Measurements from ENCODE around the gene MX2.

Gene MX2

DNA sequence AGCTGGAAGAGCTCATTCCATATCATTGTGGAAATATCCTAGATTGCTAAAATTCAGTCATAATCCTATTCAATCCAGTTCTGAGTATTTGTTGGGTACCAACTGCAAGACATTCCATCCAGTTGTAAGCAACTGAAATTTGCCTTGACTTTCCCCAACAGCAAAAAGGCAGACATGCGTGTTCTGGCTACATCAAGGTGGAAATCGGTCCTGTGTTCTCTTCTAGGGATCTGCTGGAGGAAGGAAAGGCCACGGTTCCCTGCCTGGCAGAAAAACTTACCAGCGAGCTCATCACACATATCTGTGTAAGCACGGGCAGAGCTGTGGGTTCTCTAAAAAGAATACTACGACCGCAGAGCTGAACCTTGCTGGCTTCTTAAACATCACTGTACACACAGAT lies 81.7 kb downstream of the MX2 start:
- H3K9me2 ChIP-seq (replicated peaks; ENCODE audit: insufficient read depth, low read length), result no peaks in the 10 kb centered on the region

GRCh38 chr21:41444703-41445464 lies 83.1 kb downstream of the MX2 start:
- no peaks in the 10 kb centered on the region for H3F3A ChIP-seq (ENCODE audit: insufficient read depth, low read length)
- no peaks in the 10 kb centered on the region for H3K9me2 ChIP-seq (replicated peaks; ENCODE audit: insufficient read depth, low read length)
- TF ChIP-seq EZH2phosphoT487 (IDR thresholded peaks at IDR 0.05; ENCODE audit: low read length) (no peak), EZH2 (optimal IDR thresholded peaks at IDR 0.05; ENCODE audit: low read depth, low read length) (no peak)
- TF ChIP-seq, protein P1, sequence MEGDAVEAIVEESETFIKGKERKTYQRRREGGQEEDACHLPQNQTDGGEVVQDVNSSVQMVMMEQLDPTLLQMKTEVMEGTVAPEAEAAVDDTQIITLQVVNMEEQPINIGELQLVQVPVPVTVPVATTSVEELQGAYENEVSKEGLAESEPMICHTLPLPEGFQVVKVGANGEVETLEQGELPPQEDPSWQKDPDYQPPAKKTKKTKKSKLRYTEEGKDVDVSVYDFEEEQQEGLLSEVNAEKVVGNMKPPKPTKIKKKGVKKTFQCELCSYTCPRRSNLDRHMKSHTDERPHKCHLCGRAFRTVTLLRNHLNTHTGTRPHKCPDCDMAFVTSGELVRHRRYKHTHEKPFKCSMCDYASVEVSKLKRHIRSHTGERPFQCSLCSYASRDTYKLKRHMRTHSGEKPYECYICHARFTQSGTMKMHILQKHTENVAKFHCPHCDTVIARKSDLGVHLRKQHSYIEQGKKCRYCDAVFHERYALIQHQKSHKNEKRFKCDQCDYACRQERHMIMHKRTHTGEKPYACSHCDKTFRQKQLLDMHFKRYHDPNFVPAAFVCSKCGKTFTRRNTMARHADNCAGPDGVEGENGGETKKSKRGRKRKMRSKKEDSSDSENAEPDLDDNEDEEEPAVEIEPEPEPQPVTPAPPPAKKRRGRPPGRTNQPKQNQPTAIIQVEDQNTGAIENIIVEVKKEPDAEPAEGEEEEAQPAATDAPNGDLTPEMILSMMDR (IDR thresholded peaks at IDR 0.05; ENCODE audit: low read length), result no peak
- no peak overlapping the region for H3K4me2 ChIP-seq (ENCODE audit: low read depth, low read length)
- H3K79me2 ChIP-seq (ENCODE audit: low read length), result no peaks in the 10 kb centered on the region
- no peaks in the 10 kb centered on the region for H3K27me3 ChIP-seq (replicated peaks; ENCODE audit: insufficient read depth, low read length)
- H3K4me1 ChIP-seq (ENCODE audit: low read length), result no peaks in the 10 kb centered on the region
- no peaks in the 10 kb centered on the region for H3K9me3 ChIP-seq (replicated peaks; ENCODE audit: insufficient read depth, low read length)
- no peak overlapping the region for H3K4me3 ChIP-seq (ENCODE audit: low read length)
- no peak for DNase-seq
- H3K36me3 ChIP-seq (replicated peaks; ENCODE audit: insufficient read depth, low read length), result no peaks in the 10 kb centered on the region
- no peak overlapping the region for H2AFZ ChIP-seq (ENCODE audit: low read length)
- no peak overlapping the region for H3K27ac ChIP-seq (ENCODE audit: low read length)
- no peaks in the 10 kb centered on the region for H4K20me1 ChIP-seq (ENCODE audit: insufficient read depth, low read length)
- no peak overlapping the region for H3K9ac ChIP-seq (ENCODE audit: low read length)

More for the DNA sequence above, 81.7 kb downstream of the MX2 start:
- H3K36me3 ChIP-seq (replicated peaks; ENCODE audit: insufficient read depth, low read length), result no peaks in the 10 kb centered on the region
- H3K4me2 ChIP-seq (ENCODE audit: low read depth, low read length), result no peak overlapping the region
- H3F3A ChIP-seq (ENCODE audit: insufficient read depth, low read length), result no peaks in the 10 kb centered on the region
- H3K79me2 ChIP-seq (ENCODE audit: low read length), result no peaks in the 10 kb centered on the region
- H3K27ac ChIP-seq (ENCODE audit: low read length), result no peak overlapping the region
- H3K27me3 ChIP-seq (replicated peaks; ENCODE audit: insufficient read depth, low read length), result no peaks in the 10 kb centered on the region
- no peaks in the 10 kb centered on the region for H4K20me1 ChIP-seq (ENCODE audit: insufficient read depth, low read length)
- H3K4me1 ChIP-seq (ENCODE audit: low read length), result no peaks in the 10 kb centered on the region
- no peak overlapping the region for H3K4me3 ChIP-seq (ENCODE audit: low read length)
- H3K9me3 ChIP-seq (replicated peaks; ENCODE audit: insufficient read depth, low read length), result no peaks in the 10 kb centered on the region
- DNase-seq, result no peak
- H2AFZ ChIP-seq (ENCODE audit: low read length), result no peak overlapping the region
- H3K9ac ChIP-seq (ENCODE audit: low read length), result no peak overlapping the region
- TF ChIP-seq EZH2phosphoT487 (IDR thresholded peaks at IDR 0.05; ENCODE audit: low read length) (no peak), EZH2 (optimal IDR thresholded peaks at IDR 0.05; ENCODE audit: low read depth, low read length) (no peak)
- TF ChIP-seq, protein P1 (IDR thresholded peaks at IDR 0.05; ENCODE audit: low read length), result no peak

GRCh38 chr21:41445465-41445862 lies 83.6 kb downstream of the MX2 start:
- TF ChIP-seq EZH2 (optimal IDR thresholded peaks at IDR 0.05; ENCODE audit: low read depth, low read length) (no peak), EZH2phosphoT487 (IDR thresholded peaks at IDR 0.05; ENCODE audit: low read length) (no peak)
- Histone ChIP-seq H3K4me3 (ENCODE audit: low read length) (no peak overlapping the region), H3F3A (ENCODE audit: insufficient read depth, low read length) (no peaks in the 10 kb centered on the region), H3K4me2 (ENCODE audit: low read depth, low read length) (no peak overlapping the region), H3K9me3 (replicated peaks; ENCODE audit: insufficient read depth, low read length) (no peaks in the 10 kb centered on the region), H2AFZ (ENCODE audit: low read length) (no peak overlapping the region), H3K9me2 (replicated peaks; ENCODE audit: insufficient read depth, low read length) (no peaks in the 10 kb centered on the region), H3K27ac (ENCODE audit: low read length) (no peak overlapping the region), H3K27me3 (replicated peaks; ENCODE audit: insufficient read depth, low read length) (no peaks in the 10 kb centered on the region), H3K36me3 (replicated peaks; ENCODE audit: insufficient read depth, low read length) (no peaks in the 10 kb centered on the region), H3K9ac (ENCODE audit: low read length) (no peak overlapping the region), H4K20me1 (ENCODE audit: insufficient read depth, low read length) (no peaks in the 10 kb centered on the region), H3K79me2 (ENCODE audit: low read length) (no peaks in the 10 kb centered on the region), H3K4me1 (ENCODE audit: low read length) (no peaks in the 10 kb centered on the region)
- DNase-seq, result no peak

DNA sequence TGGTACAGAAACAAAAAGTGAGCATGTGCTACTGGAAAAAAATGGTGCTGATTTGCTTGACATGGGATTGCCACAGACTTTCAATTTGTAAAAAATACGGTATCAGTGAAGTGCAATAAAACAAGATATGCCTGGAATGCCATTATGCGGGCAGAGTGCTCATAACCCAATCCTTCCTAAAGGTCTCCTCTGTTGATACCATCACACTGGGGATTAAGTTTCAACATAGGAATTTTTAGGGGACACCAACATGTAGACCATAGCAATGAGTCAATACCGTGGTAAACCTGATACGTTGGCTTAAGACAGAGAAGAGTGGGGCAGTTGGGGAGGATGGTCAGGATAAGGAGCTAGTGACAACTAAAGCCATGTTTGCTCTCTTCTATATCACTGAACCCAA lies 84.8 kb downstream of the MX2 start:
- no peak overlapping the region for H3K4me3 ChIP-seq (ENCODE audit: low read length)
- H3K27me3 ChIP-seq (replicated peaks; ENCODE audit: insufficient read depth, low read length), result no peaks in the 10 kb centered on the region
- H3K9me3 ChIP-seq (replicated peaks; ENCODE audit: insufficient read depth, low read length), result no peaks in the 10 kb centered on the region
- H3K79me2 ChIP-seq (ENCODE audit: low read length), result no peaks in the 10 kb centered on the region
- H3K4me1 ChIP-seq (ENCODE audit: low read length), result no peaks in the 10 kb centered on the region
- no peaks in the 10 kb centered on the region for H3F3A ChIP-seq (ENCODE audit: insufficient read depth, low read length)
- H3K9me2 ChIP-seq (replicated peaks; ENCODE audit: insufficient read depth, low read length), result no peaks in the 10 kb centered on the region
- H2AFZ ChIP-seq (ENCODE audit: low read length), result no peak overlapping the region
- TF ChIP-seq, protein P1 (IDR thresholded peaks at IDR 0.05; ENCODE audit: low read length), result no peak
- TF ChIP-seq EZH2 (optimal IDR thresholded peaks at IDR 0.05; ENCODE audit: low read depth, low read length) (no peak), EZH2phosphoT487 (IDR thresholded peaks at IDR 0.05; ENCODE audit: low read length) (no peak)
- no peaks in the 10 kb centered on the region for H4K20me1 ChIP-seq (ENCODE audit: insufficient read depth, low read length)
- H3K27ac ChIP-seq (ENCODE audit: low read length), result no peak overlapping the region
- no peak overlapping the region for H3K4me2 ChIP-seq (ENCODE audit: low read depth, low read length)
- no peaks in the 10 kb centered on the region for H3K36me3 ChIP-seq (replicated peaks; ENCODE audit: insufficient read depth, low read length)
- DNase-seq, result no peak
- H3K9ac ChIP-seq (ENCODE audit: low read length), result no peak overlapping the region

All from MM.1S (cell line).